ENCODE measurements around the gene CFP.

DNA sequence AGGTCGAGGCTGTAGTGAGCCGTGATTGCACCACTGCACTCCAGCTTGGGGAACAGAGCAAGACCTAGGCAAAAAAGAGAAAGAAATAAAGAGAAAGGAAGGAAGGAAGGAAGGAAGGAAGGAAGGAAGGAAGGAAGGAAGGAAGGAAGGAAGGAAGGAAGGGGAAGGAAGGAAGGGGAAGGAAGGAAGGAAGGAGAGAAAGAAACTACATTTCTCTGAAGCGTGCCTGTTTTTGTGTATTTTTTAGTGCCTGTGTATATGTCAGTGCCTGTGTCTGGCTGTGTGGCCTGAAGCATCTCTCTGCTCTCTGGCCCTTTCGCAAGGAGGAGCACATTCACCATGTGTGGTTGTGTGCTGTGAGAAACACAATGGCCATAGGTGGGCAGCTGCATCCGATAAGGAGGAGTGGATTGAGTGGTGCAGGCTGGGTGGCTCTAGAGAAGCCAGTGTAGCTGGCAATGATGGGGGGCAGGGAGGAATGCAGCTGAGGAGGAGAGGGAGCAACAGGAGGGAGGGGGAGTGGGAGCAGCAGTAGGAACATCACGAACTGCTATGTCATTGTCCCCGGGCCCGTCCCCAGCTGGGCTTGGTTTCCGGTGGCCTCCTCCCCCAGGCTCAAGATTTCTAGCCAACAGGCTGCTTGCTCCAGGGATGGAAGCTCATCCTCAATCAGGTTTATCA is 21.5 kb downstream of the CFP start:
- TF ChIP-seq POLR2AphosphoS5 (IDR thresholded peaks at IDR 0.05; ENCODE audit: low read depth, low read length) (no peak), POLR2A (IDR thresholded peaks at IDR 0.05; ENCODE audit: low read depth, low read length) (no peak), TAF1 (IDR thresholded peaks at IDR 0.05; ENCODE audit: borderline replicate concordance, low read depth, low read length) (no peak)
